HepG2 (cell line): ENCODE data around the gene MTA1. TPM values are rescaled to one million over a fixed set of nuclear protein-coding genes. Genes with fewer than 3 reads are reported as not detected.

Source experiments
- ATAC-seq: fragments of 200-7000 bp; cut with Tn5 transposase; 3 replicates; pipeline ENCODE4 v1.9.1; 2020; ENCODE audit warnings: mild to moderate bottlenecking, moderate library complexity
- BruUV-seq: library from RNA; stranded (reverse); fragments of 400-500 nt; replicated peaks from 2 replicates; lab custom pipeline; 2021; lab: Mats Ljungman, UMichigan
- CTCF ChIA-PET: fragments of 300-600 bp; formaldehyde crosslinking; extraction: SDS; loops from one replicate; lab custom pipeline; 2021; ENCODE audit warnings: low total read pairs, inconsistent platforms, low intra/inter-chr PET ratio; lab: Yijun Ruan, JAX
- POLR2A ChIA-PET: fragments of 350-600 bp; sonication (Branson Sonifier 250); formaldehyde crosslinking; loops from one replicate; lab custom pipeline; 2020; ENCODE audit warnings: antibody characterized with exemption, inconsistent platforms; lab: Yijun Ruan, JAX
- DNase-seq: peaks from one replicate; pipeline ENCODE4 v3.0.0-alpha.2; 2015; ENCODE audit warnings: low spot score
- FAIRE-seq: peaks from 3 replicates; lab custom pipeline; 2011; peaks lifted over from hg19 to GRCh38; lab: Jason Lieb, UNC
- H2AFZ ChIP-seq: one replicate; pipeline ENCODE4 v1.6.1; 2011; ENCODE audit warnings: low read length, inconsistent platforms
- H3K27ac ChIP-seq: fragments of 300-600 bp; 3 replicates; pipeline ENCODE4 v1.8.0; 2011; ENCODE audit warnings: mixed run types, mild to moderate bottlenecking, mixed read lengths, low read length, inconsistent platforms; ENCODE audit not compliant: insufficient read depth; ENCODE audit errors: extremely low read length
- H3K27me3 ChIP-seq, 2 experiments: fragments of 200-600 bp in 1 of 2; 2 replicates in 1 of 2; 3 replicates in 1 of 2; pipeline versions ENCODE4 v1.6.0 to v1.8.0; 2011; ENCODE audit warnings: low read length in 2 of 2, mild to moderate bottlenecking in 2 of 2, moderate library complexity in 2 of 2, inconsistent platforms in 1 of 2; ENCODE audit not compliant: insufficient read depth in 2 of 2, control insufficient read depth in 1 of 2
- H3K36me3 ChIP-seq, 2 experiments: fragments of 200-600 bp in 1 of 2; replicated peaks in 1 of 2; 2 replicates in 1 of 2; 3 replicates in 1 of 2; pipeline versions ENCODE4 v1.5.1 to v1.8.0; 2011; ENCODE audit warnings: low read length in 2 of 2, inconsistent platforms in 1 of 2; ENCODE audit not compliant: insufficient read depth in 2 of 2, control insufficient read depth in 1 of 2
- H3K4me1 ChIP-seq: 2 replicates; pipeline ENCODE4 v1.5.1; 2012; ENCODE audit warnings: low read length, inconsistent platforms; ENCODE audit not compliant: insufficient read depth
- H3K4me2 ChIP-seq: 2 replicates; pipeline ENCODE4 v1.6.0; 2011; ENCODE audit warnings: low read depth, low read length, inconsistent platforms
- H3K4me3 ChIP-seq, 3 experiments: fragments of 200-600 bp in 1 of 3; sonication (generic), shearing (Covaris generic) in 1 of 3; replicated peaks in 1 of 3; 2 replicates each; pipeline ENCODE4 v1.5.1; 2011 to 2016; ENCODE audit warnings: low read length in 3 of 3, inconsistent platforms in 2 of 3, low read depth in 2 of 3, mild to moderate bottlenecking in 2 of 3, control low read depth in 1 of 3, mixed read lengths in 1 of 3; ENCODE audit not compliant: insufficient read depth in 1 of 3
- H3K79me2 ChIP-seq: one replicate; pipeline ENCODE4 v1.6.1; 2011; ENCODE audit warnings: low read length, inconsistent platforms; ENCODE audit not compliant: insufficient read depth
- H3K9ac ChIP-seq: 2 replicates; pipeline ENCODE4 v1.6.0; 2011; ENCODE audit warnings: mild to moderate bottlenecking, low read depth, low read length, inconsistent platforms; ENCODE audit not compliant: insufficient read depth
- H3K9me3 ChIP-seq: 2 replicates; pipeline ENCODE4 v1.5.1; 2012; ENCODE audit warnings: mild to moderate bottlenecking, low read length
- H4K20me1 ChIP-seq: 2 replicates; pipeline ENCODE4 v1.6.0; 2011; ENCODE audit warnings: inconsistent platforms, mild to moderate bottlenecking, low read length, moderate library complexity; ENCODE audit not compliant: insufficient read depth
- HNF1B ChIP-seq: sonication (generic); formaldehyde crosslinking; IDR thresholded peaks from 2 replicates; pipeline ENCODE4 v1.5.1; 2020; ENCODE audit warnings: mild to moderate bottlenecking, moderate library complexity, missing genetic modification reagents
- JUN ChIP-seq: sonication (generic); formaldehyde crosslinking; IDR thresholded peaks from 2 replicates; pipeline ENCODE4 v1.4.0; 2020; ENCODE audit warnings: mild to moderate bottlenecking, missing genetic modification reagents
- KDM3A ChIP-seq: IDR thresholded peaks from 2 replicates; pipeline ENCODE4 v1.6.1; 2018; ENCODE audit warnings: low read depth, missing compliant biosample characterization
- POLR2G ChIP-seq: fragments of 200-400 bp; formaldehyde crosslinking; IDR thresholded peaks from 2 replicates; pipeline ENCODE4 v1.6.1; 2018; ENCODE audit warnings: mild to moderate bottlenecking, low read depth, low read length, moderate library complexity
- SNAPC4 ChIP-seq: sonication (generic); formaldehyde crosslinking; IDR thresholded peaks from 2 replicates; pipeline ENCODE4 v1.4.0; 2020; ENCODE audit warnings: mild to moderate bottlenecking, missing genetic modification reagents
- SRY ChIP-seq: sonication (generic); formaldehyde crosslinking; IDR thresholded peaks from 2 replicates; pipeline ENCODE4 v1.8.0; 2022; ENCODE audit warnings: mild to moderate bottlenecking, missing genetic modification reagents
- YEATS4 ChIP-seq: sonication (generic); formaldehyde crosslinking; IDR thresholded peaks from 2 replicates; pipeline ENCODE4 v1.4.0; 2020; ENCODE audit warnings: missing genetic modification reagents, borderline replicate concordance
- ZNF367 ChIP-seq: sonication (generic); formaldehyde crosslinking; IDR thresholded peaks from 2 replicates; pipeline ENCODE4 v1.4.0; 2020; ENCODE audit warnings: missing genetic modification reagents, borderline replicate concordance
- ZNF512 ChIP-seq: sonication (generic); formaldehyde crosslinking; IDR thresholded peaks from 2 replicates; pipeline ENCODE4 v1.4.0; 2020; ENCODE audit warnings: mild to moderate bottlenecking, missing genetic modification reagents
- ZNF549 ChIP-seq: sonication (generic); formaldehyde crosslinking; IDR thresholded peaks from 2 replicates; pipeline ENCODE4 v1.5.0; 2020; ENCODE audit warnings: missing genetic modification reagents
- WGBS: methylation state at CpG from one replicate; pipeline ENCODE4 v1.1.6; 2017; ENCODE audit warnings: low lambda C conversion rate; 5-methylcytosine and 5-hydroxymethylcytosine counted together
- in situ Hi-C: cut with HindIII; loops from 2 replicates; pipeline ENCODE4 v1.10.0; 2017; ENCODE audit warnings: low pct_unique_long_range_greater_than_20kb; ENCODE audit not compliant: extremely low pct_ligation_motif_present
- intact Hi-C: fragments of 100-400 bp; cut with micrococcal nuclease; formaldehyde crosslinking; loops from one replicate; pipeline ENCODE4 v1.10.0; 2022; ENCODE audit not compliant: unreplicated experiment
- polyA plus RNA-seq, 8 experiments: library from polyadenylated mRNA; depleted of rRNA in 3 of 8; stranded (reverse) in 7 of 8; unstranded in 1 of 8; fragments of >200 nt; fragmentation: Illumina TruSeq in 4 of 8; extraction: Trizol in 4 of 8; gene quantifications; 2 replicates each; pipeline versions ENCODE4 v1.2.1 to v1.2.3, GENCODE V29; 2011 to 2016; ENCODE audit warnings: low read depth in 4 of 8, missing spikeins in 1 of 8, mixed read lengths in 1 of 8; ENCODE audit not compliant: insufficient read depth in 1 of 8
- total RNA-seq, 5 experiments: library from RNA; depleted of rRNA; stranded (reverse); fragments of >200 nt; fragmentation: Illumina TruSeq; extraction: Trizol; gene quantifications; 2 replicates each; pipeline ENCODE4 v1.2.3, GENCODE V29; 2016; ENCODE audit warnings: low read depth in 1 of 5
- TF ChIP-seq, protein P1 (sequence below): sonication (generic); formaldehyde crosslinking; IDR thresholded peaks from 2 replicates; pipeline ENCODE4 v1.9.0; 2022; ENCODE audit warnings: missing genetic modification reagents, mild to moderate bottlenecking, borderline replicate concordance

The MTA1 gene
- total and polyA plus RNA-seq, 2 of the 13 experiments (the other 11 are each of a cell fraction or from before 2014, with no cell fraction given) = 35.2 to 85.8 TPM

DNA sequence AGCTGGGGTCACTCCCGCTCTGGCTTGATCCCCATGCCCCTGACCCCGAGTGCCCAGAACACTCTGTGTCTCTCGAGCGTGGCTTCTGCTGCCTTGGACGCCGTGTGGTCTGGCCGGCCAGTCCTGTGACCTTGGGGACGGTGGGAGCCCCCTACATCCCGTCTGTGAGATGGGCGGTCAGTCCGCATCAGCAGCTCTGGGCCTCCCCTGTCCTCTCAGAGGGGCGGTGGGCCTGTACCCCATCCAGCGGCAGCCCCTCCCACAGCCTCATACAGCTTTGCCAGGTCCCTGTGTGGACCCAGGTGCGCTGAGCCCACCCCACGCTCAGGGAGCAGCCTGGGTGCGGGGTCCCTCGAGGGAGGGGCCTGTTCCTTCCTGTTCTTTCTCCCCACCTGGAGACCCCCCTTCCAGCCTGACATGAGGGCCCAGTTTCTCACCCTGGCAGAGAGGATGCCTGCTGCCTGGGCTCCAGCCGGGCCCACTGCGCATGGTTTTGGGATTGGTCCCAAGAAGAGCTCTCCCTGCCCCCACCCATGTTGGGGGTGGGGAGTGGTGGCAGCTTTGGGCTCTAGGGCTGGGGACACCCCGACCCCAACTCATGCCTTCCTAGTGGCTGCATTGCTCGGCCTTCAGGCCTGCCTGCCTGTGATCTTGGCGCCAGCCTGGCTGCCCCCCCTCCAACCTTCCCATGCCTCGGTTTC lies 1.5 kb downstream of the MTA1 start:
- Histone ChIP-seq H4K20me1 (0 out of 2 replicates have a peak, but pooled peaks cover 2% of the 10 kb centered on the region), H3K27ac (peak overlapping the region; percentile 72), H3K9me3 (no peaks in the 10 kb centered on the region), H3K27me3 (no peaks in the 10 kb centered on the region; a peak in 1 of 5 replicates), H3K4me2 (peak overlapping the region; percentile 81), H2AFZ (no peak overlapping the region), H3K9ac (peak overlapping the region; percentile 89), H3K36me3 (peaks cover 1 to 9% of the 10 kb centered on the region in 2 experiments; a peak in 2 of 5 replicates), H3K79me2 (peaks cover 47% of the 10 kb centered on the region), H3K4me1 (peaks cover 43% of the 10 kb centered on the region), H3K4me3 (peak overlapping the region; percentile 67 to 88 (median 86))
- BruUV-seq = no TSS peak
- WGBS = 55% methylated on average over 7 of the region's 23 CpGs
- in situ Hi-C loops (loop anchor here (5.0 kb wide), 1 partner anchor 106 kb away; the partner anchor contains the start of gene TMEM121), intact Hi-C loops (no loop called here)
- ATAC-seq (peak; percentile 9; the same call in 2 of the 3 replicates), FAIRE-seq (no peak), DNase-seq (no peak)
- CTCF ChIA-PET = no interaction called here
- POLR2A ChIA-PET = no interaction called here
- TF ChIP-seq HNF1B (CRISPR knock-in tag) (peak; percentile 33; the same call in 1 of the 2 replicates), ZNF512 (CRISPR knock-in tag) (no peak), SNAPC4 (CRISPR knock-in tag) (0 out of 2 replicates have a peak, but pooled peaks have one; percentile 25), YEATS4 (no peak), SRY (CRISPR knock-in tag) (no peak), KDM3A (CRISPR knock-in tag) (no peak), POLR2G (peak; percentile 33; the same call in 1 of the 2 replicates), ZNF367 (CRISPR knock-in tag) (no peak), ZNF549 (CRISPR knock-in tag) (no peak), JUN (CRISPR knock-in tag) (no peak)
- TF ChIP-seq, protein P1, sequence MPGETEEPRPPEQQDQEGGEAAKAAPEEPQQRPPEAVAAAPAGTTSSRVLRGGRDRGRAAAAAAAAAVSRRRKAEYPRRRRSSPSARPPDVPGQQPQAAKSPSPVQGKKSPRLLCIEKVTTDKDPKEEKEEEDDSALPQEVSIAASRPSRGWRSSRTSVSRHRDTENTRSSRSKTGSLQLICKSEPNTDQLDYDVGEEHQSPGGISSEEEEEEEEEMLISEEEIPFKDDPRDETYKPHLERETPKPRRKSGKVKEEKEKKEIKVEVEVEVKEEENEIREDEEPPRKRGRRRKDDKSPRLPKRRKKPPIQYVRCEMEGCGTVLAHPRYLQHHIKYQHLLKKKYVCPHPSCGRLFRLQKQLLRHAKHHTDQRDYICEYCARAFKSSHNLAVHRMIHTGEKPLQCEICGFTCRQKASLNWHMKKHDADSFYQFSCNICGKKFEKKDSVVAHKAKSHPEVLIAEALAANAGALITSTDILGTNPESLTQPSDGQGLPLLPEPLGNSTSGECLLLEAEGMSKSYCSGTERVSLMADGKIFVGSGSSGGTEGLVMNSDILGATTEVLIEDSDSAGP (CRISPR knock-in tag) = peak; percentile 37; the same call in 1 of the 2 replicates
